LNCaP clone FGC (cell line): Measurements from ENCODE around the gene CAMKK1.

Experiments
- DNase-seq: peaks from one replicate; pipeline ENCODE4 v3.0.0-alpha.2; 2011; ENCODE audit warnings: low read depth
- H3K4me3 ChIP-seq: 2 replicates; pipeline ENCODE4 v1.5.1; 2011; ENCODE audit warnings: mild to moderate bottlenecking, low read depth, low read length, control low read depth
- TF ChIP-seq, protein P1 (sequence below): IDR thresholded peaks from 2 replicates; pipeline ENCODE4 v1.5.1; 2012; ENCODE audit warnings: mild to moderate bottlenecking; ENCODE audit not compliant: control insufficient read depth, insufficient read depth; ENCODE audit errors: extremely low read depth

CAMKK1 gene

DNA sequence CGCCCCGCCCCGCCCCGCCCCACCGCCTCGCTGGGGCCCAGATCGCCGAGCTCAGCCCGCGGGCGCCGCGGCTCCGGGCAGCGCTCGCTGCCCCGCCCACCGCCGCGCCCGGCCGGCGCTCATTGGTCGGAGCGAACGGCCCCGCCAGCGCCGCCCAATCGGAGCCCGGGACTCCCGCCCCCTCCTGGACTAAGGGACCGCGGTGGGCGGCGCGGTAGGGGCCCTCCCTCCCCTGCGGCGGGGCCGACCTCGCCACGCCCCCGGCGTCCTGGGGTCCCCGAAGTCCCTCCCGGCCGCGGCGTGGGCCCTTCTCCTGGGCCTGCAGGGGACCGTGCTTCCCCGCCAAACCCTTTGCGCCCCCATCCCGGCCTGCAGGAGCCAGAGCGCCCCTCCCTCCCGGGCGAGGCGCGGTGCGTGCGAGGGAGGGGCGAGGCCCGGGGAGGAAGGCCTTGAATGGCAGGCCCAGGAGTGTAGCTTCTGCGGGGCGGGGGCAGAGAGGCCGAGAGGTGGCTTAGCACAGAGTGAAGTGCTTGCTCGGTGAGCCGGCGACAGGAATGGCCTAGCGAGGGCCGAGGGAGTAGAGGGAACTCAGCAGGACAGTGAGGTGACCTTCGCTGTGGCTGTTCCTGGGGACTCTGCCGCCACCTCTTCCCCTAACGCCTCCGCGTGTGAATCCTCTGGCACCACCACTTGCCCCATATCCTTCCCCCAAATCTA, at the start of gene CAMKK1:
TSS of gene CAMKK1 (minus strand) at position 51 of the 717 bp plus-strand sequence. CDS start 7,366 bp downstream, outside the sequence.
- TF ChIP-seq, protein P1, sequence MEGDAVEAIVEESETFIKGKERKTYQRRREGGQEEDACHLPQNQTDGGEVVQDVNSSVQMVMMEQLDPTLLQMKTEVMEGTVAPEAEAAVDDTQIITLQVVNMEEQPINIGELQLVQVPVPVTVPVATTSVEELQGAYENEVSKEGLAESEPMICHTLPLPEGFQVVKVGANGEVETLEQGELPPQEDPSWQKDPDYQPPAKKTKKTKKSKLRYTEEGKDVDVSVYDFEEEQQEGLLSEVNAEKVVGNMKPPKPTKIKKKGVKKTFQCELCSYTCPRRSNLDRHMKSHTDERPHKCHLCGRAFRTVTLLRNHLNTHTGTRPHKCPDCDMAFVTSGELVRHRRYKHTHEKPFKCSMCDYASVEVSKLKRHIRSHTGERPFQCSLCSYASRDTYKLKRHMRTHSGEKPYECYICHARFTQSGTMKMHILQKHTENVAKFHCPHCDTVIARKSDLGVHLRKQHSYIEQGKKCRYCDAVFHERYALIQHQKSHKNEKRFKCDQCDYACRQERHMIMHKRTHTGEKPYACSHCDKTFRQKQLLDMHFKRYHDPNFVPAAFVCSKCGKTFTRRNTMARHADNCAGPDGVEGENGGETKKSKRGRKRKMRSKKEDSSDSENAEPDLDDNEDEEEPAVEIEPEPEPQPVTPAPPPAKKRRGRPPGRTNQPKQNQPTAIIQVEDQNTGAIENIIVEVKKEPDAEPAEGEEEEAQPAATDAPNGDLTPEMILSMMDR = no peak

DNA sequence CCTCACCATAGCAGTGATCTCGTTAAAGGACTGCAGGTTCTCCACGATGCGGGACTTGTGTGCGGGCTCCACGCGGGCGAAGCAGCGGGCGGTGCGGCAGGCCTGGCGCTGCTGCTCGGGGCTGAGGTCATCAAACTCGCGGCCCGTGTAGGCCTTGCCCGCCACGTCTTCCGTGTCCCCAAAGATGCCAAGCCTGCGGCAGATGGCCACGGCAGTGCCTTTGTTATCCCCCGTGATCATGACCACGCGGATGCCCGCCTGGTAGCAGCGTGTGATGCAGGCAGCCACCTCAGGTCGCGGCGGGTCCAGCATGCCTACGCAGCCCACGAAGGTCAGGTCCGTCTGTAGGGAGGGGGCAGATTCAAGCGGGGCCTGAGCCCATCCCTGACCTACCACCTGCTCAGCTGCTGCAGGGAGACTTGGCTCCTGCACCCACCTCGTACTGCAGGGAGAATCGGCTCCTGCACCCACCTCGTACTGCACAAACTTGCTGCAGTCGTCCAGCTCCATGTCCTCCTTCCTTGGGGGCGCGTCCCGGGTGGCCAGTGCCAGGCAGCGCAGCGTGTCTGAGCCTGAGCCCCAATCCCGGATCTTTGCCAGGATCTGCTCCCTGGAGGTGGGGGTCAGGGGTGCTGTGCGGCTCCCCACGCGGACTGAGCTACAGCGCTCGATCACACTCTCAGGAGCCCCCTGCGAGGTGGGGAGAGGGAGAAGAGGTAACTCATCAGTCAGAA, 48.3 kb upstream of the CAMKK1 start:
- DNase-seq = no peak
- H3K4me3 ChIP-seq = no peak overlapping the region
- TF ChIP-seq, protein P1 = no peak

More for the DNA sequence above, at the start of gene CAMKK1:
- H3K4me3 ChIP-seq = peak within 1 kb of the TSS; percentile 76
- DNase-seq = peak; percentile 59

DNA sequence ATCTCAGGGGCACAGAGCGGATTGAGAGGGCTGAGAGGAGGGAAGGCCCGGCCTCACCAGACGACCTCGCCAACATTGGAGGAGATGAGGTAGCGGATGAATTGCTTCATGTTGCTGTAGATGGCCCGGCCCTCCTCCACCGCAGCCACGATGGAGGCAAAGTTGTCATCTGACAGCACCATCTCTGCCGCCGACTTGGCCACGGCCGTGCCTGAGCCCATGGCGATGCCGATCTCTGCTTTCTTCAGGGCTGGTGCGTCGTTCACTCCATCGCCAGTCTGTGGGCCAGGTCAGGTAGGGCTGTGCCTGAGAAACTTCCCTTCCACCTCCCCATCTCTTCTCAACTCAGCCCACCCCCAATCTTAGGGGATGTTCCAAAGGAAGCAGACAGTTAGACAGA, 44.5 kb upstream of the CAMKK1 start:
- TF ChIP-seq, protein P1 = no peak
- no peak for DNase-seq
- no peak overlapping the region for H3K4me3 ChIP-seq

DNA sequence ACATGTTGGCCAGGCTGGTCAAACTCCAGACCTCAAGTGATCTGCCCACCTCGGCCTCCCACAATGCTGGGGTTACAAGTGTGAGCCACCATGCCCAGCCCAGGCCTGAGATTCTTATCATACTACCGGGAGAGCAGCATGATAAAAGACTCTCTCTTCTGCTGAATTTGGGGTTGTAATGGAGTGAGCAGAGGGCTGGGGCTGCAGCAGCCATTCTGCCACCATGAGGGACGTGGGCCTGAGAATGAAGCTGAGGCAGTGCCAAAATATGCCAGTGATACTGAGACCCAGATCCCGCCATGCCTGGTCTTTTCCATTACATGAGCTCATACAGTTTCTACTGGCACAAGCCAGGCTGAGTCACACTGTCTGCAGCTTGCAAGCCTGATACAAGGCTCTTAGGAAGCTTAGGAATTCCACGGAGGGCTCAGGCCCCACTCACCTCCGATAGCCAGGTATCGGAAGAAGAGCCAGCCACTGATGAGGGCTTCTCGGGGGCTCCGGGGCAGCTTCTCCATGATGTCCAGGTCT, 43.0 kb upstream of the CAMKK1 start:
- H3K4me3 ChIP-seq = no peak overlapping the region
- TF ChIP-seq, protein P1 = no peak
- DNase-seq = no peak

DNA sequence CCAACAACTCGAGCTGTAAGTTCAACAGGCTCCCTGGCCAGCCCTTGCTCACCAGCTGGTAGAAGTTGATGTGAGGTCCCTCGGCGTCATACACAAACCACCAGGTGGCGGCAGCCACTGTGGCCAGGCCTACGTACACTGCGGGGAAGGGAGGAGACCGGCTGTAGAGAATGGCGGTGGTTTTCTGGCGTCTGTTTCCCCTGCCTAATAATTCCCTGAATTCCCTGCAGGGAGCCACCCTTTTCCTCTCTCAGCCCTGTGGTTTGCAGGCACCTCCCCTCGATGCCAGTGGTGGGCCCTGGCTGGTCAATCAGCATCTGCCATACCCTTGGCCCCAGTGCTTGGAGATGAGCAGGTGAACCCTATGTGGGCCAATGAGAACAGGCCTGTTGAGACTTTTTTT, 42.3 kb upstream of the CAMKK1 start:
- TF ChIP-seq, protein P1 = peak; percentile 81
- H3K4me3 ChIP-seq = no peak overlapping the region
- peak; percentile 27 for DNase-seq

DNA sequence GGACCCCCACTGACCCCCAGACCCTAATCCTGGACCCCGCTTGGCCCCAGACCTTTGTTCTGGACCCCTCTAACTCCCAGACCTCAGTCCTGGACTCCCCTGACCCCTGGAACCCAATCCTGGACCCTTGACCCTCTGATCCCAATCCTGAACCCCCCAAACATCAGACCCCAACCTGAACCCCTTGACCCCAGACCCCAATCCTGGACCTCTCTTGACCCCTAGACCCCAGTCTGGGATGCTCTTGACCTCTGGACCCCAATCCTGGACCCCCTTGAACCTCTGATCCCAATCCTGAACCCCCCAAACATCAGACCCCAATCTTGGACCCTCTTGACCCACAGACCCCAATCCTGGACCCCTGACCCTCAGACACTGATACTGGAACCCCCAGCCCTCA, 36.9 kb upstream of the CAMKK1 start:
- TF ChIP-seq, protein P1 = no peak
- no peak for DNase-seq
- H3K4me3 ChIP-seq = no peak overlapping the region
